ENCODE results near the gene XNDC1N. TPM values are rescaled to one million over a fixed set of nuclear protein-coding genes. Genes with fewer than 3 reads are reported as not detected.
"Not testable (repeated sequence)": the region's sequence is repeated elsewhere in the genome, so short reads cannot be mapped to it uniquely, and the experiment has no call there.

XNDC1N gene
- total RNA-seq, 4 donors from 2014 or later, result 0.85 to 12.2 (median 4.9) TPM

DNA sequence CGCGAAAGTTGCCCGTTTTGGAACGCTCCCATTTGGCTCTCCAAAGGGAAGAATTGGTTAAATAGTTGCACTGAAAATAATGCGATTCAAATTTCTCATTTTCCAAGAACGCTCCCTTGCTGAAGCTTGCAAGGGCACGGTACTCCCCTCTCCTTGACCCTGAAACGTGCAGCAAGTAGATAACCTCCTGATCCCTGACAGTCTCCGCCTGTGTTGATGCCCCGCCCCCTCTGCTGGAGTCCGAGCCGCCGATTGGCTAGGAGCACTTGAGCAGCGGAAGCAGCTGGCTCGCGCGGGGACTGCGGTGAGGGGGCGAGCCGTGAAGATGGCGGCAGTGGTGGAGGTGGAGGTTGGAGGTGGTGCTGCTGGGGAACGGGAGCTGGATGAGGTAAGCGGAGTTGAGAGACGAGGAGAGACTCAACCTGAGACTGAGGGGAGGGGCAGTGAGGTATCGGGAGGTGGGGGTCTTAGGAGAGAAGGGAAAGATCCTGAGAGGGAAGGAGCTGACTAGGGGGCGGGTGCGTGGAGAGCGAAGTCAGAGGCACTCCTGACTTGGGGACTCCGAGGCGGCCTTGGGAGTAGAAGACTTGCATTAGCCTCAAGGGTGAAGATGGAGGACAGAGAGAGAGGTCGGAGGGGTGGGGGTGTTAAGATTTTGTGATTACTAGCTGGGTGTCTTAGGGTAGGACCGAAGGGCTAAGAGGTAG, 496 bp upstream of the XNDC1N start, which contains the start of gene RNF121:
Gene RNF121 (plus strand): TSS at position 310 of the 707 bp plus-strand sequence. CDS start 16 bp downstream, at position 326.
- intact Hi-C loops (cut with DNase I), result no loop called here
- no peaks in the 10 kb centered on the region for H3K36me3 ChIP-seq
- TF ChIP-seq, protein P1, sequence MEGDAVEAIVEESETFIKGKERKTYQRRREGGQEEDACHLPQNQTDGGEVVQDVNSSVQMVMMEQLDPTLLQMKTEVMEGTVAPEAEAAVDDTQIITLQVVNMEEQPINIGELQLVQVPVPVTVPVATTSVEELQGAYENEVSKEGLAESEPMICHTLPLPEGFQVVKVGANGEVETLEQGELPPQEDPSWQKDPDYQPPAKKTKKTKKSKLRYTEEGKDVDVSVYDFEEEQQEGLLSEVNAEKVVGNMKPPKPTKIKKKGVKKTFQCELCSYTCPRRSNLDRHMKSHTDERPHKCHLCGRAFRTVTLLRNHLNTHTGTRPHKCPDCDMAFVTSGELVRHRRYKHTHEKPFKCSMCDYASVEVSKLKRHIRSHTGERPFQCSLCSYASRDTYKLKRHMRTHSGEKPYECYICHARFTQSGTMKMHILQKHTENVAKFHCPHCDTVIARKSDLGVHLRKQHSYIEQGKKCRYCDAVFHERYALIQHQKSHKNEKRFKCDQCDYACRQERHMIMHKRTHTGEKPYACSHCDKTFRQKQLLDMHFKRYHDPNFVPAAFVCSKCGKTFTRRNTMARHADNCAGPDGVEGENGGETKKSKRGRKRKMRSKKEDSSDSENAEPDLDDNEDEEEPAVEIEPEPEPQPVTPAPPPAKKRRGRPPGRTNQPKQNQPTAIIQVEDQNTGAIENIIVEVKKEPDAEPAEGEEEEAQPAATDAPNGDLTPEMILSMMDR (IDR thresholded peaks at IDR 0.05), result no peak
- TF ChIP-seq POLR2A (IDR thresholded peaks at IDR 0.05), result peak in 2 of 4 donors; percentile 37 to 48
- no peaks in the 10 kb centered on the region for H3K27me3 ChIP-seq
- no peaks in the 10 kb centered on the region for H3K9me3 ChIP-seq
- peaks cover 10 to 48% (median 25%) of the 10 kb centered on the region in 3 donors for H3K4me1 ChIP-seq
- peak within 1 kb of the TSS; percentile 92 to 96 (median 93) for H3K27ac ChIP-seq
- H3K4me3 ChIP-seq, result peak within 1 kb of the TSS; percentile 75 to 94 (median 82)
- 0 to 1% methylated on average over 21 to 24 of the region's 32 CpGs for WGBS, 2 donors
- DNase-seq, result peak; percentile 79

- TF ChIP-seq POLR2A (IDR thresholded peaks at IDR 0.05), result no peak
- TF ChIP-seq, protein P1 (IDR thresholded peaks at IDR 0.05), result no peak
- Histone ChIP-seq H3K9me3 (no peaks in the 10 kb centered on the region), H3K4me3 (no peak overlapping the region), H3K4me1 (no peaks in the 10 kb centered on the region), H3K36me3 (peaks cover 0 to 72% (median 15%) of the 10 kb centered on the region in 3 donors), H3K27ac (no peak overlapping the region), H3K27me3 (no peaks in the 10 kb centered on the region)
- intact Hi-C loops (cut with DNase I), result no loop called here
- DNase-seq, result no peak
- WGBS, 2 donors, result 89 to 94% methylated on average over 8 to 9 of the region's 9 CpGs
These were observed 10.7 kb downstream of the XNDC1N start for GRCh38 chr11:71917646-71918140.

GRCh38 chr11:71914617-71915189, 13.7 kb downstream of the XNDC1N start:
- H3K36me3 ChIP-seq, result peaks cover 0 to 82% (median 15%) of the 10 kb centered on the region in 3 donors
- TF ChIP-seq, protein P1 (IDR thresholded peaks at IDR 0.05), result no peak
- no peak for TF ChIP-seq POLR2A (IDR thresholded peaks at IDR 0.05)

GRCh38 chr11:71913756-71914526, 14.5 kb downstream of the XNDC1N start:
- Histone ChIP-seq H3K27me3 (no peaks in the 10 kb centered on the region), H3K4me1 (peaks cover 0 to 10% (median 0%) of the 10 kb centered on the region in 3 donors), H3K9me3 (no peaks in the 10 kb centered on the region), H3K27ac (no peak overlapping the region), H3K36me3 (peaks cover 0 to 81% (median 15%) of the 10 kb centered on the region in 3 donors), H3K4me3 (no peak overlapping the region)
- intact Hi-C loops (cut with DNase I), result no loop called here
- WGBS, 2 donors, result 78 to 88% methylated on average over 5 of the region's 5 CpGs
- no peak for TF ChIP-seq POLR2A (IDR thresholded peaks at IDR 0.05)
- TF ChIP-seq, protein P1 (IDR thresholded peaks at IDR 0.05), result no peak
- no peak for DNase-seq

More at GRCh38 chr11:71914617-71915189, 13.7 kb downstream of the XNDC1N start:
- H3K9me3 ChIP-seq, result no peaks in the 10 kb centered on the region
- H3K4me3 ChIP-seq, result no peak overlapping the region
- no peak for DNase-seq
- 89 to 97% methylated on average over 6 to 7 of the region's 7 CpGs for WGBS, 2 donors
- peaks cover 0 to 10% (median 0%) of the 10 kb centered on the region in 3 donors for H3K4me1 ChIP-seq
- H3K27ac ChIP-seq, result no peak overlapping the region
- intact Hi-C loops (cut with DNase I), result no loop called here
- H3K27me3 ChIP-seq, result no peaks in the 10 kb centered on the region

DNA sequence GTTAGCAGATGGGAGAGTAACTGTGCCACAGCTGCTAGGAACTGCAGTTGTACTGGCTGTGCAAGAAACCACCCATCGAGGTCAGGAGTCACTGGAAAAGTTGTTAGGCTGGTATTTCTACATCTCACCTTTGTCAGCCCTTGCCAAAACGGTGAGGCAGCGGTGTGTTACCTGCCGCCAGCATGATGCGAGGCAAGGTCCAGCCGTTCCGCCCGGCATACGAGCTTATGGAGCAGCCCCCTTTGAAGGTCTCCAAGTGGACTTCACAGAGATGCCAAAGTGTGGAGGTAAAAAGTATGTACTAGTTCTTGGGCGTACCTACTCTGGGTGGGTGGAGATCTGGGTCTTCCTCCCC, 16.4 kb downstream of the XNDC1N start:
- WGBS, 2 donors, result 45 to 48% methylated on average over 6 to 10 of the region's 10 CpGs
- peaks cover 0 to 71% (median 10%) of the 10 kb centered on the region in 3 donors for H3K36me3 ChIP-seq
- intact Hi-C loops (cut with DNase I), result not testable (repeated sequence)

More for the DNA sequence above, 16.4 kb downstream of the XNDC1N start:
- H3K4me1 ChIP-seq, DNase-seq, H3K27ac ChIP-seq, H3K4me3 ChIP-seq, H3K9me3 ChIP-seq, H3K27me3 ChIP-seq: not testable (repeated sequence)

All from esophagus squamous epithelium (tissue), 5 donors.